ENCODE data around the gene ABCC5.

ABCC5 gene

DNA sequence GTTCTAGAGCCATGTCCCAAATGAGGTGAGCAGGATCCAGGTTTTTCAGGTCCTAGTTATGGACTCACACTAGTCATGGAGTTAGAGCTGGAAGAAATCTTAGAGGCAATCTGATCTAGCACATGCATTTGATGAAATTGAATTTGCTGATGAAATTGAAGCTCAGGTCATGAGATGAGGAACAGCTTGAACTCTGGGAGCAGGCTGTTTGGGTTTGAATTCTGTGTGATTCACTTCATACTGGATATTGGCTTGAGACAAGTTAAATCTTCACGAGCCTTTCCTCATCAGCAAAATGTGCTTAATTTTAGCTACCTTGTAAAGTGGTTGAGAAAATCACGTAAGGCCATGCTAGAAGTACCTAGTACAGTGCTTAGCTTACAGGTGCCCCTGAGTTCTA lies 99.5 kb downstream of the ABCC5 start:
- DNase-seq, result no peak

- no peak for DNase-seq
These were observed 99.9 kb downstream of the ABCC5 start for GRCh38 chr3:183917776-183918175.

DNA sequence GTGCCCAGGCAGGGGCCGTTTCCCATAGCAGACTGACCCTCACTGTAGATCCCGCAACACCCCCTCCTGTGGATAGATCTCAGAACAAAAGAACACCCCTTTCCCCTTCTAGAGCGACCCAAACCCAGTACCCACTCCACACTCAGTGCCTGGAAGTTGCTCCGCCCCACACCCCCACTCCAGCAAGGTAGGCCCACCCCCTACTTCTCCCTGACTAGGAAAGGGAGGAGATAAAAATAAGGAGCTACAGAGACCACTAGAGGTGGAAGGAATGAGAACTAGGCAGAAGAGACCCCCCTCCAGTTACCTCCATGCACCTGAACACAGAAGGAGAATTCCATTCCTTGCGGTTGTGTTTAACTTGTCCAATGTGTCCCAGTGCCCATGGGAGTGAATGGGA lies 102.8 kb downstream of the ABCC5 start:
- no peak for DNase-seq

DNA sequence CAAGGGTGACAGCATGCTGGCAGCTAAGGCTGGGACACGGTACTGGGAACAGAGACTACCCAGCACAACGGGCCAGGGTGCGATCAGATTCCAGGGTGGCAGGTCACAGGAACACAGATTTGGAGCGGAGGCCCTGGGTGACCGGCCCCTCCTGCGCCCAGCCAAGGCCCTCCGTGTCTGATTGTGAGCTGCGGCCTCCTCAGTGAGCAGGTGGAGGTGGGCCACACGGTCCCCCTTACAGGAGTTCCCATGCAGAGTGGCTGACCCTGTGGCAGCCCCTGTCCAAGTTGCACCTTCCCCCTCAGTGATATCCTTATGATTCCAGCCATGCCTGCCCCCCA lies 104.1 kb downstream of the ABCC5 start:
- no peak for DNase-seq

DNA sequence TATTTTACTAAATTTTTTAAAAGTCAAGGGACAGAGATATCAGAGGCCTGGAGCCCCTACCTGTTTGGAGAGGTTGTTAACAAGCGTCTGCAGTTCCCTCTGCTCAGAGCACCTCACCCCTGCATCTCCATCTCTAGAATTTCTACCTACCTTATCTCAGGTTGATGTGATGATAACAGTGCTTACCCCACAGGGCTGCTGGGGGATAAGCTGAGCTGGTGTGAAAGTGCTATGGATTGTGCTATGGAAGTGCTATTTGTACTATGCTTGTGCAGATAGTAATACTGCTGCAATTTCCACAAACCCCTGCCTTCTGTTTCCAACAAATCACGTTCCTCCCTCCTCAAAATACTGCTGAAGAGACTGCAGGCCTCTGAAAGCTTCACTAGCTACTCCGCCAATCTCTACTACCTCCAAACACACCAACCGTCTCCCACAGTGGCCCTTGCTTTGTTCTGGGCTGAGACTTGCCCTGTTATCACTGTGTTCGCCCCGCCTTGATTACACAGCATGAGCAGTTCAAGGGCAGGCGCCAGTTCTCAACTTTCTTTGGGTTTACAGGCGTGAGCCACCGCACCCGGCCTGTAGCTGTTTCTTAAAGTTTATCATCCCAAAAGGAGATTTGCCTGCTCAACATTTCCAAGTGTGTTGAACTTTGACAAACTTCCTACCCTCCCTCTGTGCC lies 104.6 kb downstream of the ABCC5 start:
- DNase-seq, result no peak

DNA sequence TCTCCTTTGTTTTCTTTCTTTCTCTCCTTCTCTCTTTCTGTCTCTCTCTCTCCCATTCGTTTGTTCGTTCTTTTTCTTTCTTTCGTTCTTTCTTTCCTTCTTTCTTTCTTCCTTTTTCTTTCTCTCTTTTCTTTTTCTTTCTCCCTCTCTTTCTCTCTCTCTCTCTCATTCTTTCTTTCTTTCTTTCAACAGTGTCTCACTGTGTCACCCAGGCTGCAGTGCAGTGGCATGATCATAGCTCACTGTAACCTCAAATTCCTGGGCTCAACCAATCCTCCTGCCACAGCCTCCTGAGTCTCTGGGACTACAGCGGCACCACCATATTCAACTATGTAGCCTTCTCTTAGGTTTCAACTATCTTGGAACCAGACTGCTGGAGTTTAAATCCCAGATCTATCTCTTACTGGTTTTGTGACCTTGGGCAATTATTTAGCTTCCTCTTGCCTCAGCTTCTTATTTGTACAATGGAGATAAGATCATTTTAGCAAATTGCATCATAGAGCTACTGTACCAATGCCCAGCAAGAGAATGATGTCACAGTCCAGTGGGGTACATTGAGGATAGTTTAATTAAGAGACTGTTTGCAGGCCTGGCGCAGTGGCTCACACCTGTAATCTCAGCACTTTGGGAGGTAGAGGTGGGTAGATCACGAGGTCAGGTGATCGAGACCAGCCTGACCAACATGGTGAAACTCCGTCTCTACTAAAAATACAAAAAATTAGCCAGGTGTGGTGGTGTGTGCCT lies 105.7 kb downstream of the ABCC5 start:
- DNase-seq, result no peak

DNA sequence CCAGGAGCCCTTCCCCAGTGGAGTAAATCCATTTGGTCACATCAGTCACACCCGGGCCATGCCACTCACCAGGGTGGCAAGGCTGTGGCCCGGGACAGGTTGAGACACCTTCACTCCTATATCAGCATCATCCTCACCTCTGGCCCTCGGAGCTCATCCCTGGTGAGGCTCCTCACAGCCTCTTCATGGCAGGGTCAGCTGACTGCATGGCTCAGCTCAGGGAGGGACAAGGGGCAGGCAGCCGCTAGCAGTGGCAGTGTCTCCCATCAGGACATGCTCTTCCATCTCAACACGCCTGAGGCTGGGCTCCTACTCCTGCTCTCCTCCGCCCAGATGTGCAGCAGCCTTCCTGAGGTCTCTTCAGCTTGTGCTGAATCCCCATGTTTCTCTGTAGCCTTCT lies 106.6 kb downstream of the ABCC5 start:
- no peak for DNase-seq

DNA sequence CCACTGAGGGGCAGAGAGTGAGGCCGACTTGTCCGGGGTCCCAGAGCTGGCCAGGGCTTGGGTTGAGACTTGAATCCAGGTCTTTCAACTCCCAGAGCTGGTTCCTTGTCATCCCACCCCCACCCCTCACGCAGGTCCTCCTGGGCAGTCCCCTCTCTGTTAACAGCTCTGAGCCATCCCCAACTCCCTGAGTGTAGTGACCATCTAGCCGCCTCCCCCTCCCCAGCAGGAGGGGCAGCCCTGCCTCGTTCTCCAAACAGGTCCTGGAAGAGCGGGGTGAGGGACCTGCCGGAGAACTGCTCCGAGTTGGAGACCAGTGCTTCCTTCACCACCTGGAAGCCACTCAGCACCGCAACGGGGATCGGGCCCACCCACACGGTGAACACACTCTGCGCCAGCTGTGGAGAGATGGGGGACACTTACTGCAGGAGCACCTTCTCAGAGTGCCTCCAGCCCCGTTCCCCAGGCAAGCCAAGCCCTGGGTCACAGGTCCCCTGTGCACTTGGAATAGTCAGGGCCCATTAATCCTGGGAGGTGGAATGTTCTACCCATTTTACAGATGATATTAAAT lies 108.6 kb downstream of the ABCC5 start:
- no peak for DNase-seq

DNA sequence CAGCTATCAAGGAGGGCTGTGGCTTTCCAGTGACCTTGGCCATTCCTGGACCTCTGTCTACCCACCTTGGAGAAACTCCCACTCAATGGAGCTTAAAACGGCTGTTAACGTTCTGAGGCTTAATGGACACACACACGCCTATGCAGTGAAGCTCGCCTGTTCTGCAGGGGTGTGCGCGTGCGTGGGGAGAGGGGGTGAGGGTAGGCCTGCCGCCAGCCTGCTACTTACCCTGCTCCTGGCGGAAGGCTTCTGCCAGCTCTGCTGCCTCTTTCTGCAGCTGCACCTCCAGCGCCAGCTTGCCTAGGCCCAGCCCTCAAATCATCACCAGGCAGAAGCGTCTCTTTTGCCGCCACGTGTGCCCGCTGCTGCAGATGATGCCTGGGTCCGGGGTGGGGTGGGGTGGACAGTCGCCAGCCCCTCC lies 109.8 kb downstream of the ABCC5 start:
- no peak for DNase-seq

DNA sequence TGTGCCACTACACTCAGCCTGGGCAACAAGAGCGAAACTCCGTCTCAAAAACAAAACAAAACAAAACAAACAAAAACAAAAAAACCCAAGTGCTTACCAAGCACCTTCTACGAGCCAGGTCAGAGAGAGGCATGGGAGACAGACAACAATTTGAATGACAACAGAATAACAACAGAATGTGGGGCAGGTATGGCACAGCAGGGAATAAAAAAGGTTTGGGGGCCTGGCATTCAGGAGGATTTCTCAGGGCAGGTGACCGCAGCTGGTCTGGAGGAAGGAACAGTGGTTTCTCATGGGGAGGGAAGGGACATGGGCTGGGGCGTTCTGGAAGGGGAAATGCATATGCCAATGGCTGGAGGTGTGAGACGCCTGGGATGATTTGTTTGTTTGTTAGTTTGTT lies 110.5 kb downstream of the ABCC5 start:
- no peak for DNase-seq

DNA sequence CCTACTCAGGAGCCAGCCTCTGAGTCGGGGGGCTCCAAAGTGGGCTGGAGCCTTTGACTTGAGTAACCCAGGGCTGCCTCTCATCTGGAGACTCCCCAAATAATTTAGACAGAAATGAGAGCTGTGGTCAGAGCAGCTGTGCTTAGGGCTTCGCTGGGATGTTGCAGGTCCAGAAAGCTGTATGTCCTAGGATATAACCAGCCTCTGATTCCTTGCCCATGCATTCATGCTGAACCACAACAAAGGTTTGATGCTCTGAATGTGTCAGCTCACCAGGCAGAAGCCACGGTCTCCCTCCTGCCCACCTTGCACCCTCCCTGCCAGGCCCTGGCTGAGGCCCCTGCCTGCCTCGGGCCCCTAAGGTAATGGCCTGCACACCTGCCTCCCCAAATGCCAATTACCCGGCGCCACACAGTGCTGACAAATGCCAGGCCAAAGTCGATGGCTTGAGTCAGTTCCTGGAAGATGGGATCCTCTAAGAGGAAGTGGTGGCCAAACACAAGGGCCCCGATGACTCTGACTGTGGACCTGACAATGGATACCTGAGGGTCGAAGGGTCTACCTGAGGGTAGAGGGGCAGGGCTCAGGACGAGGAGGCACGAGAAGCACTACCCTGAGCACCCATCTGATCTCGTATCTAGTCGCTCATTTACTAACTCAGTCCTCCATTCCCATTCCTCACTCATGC lies 111.3 kb downstream of the ABCC5 start:
- no peak for DNase-seq

GRCh38 chr3:183904833-183905780 lies 112.6 kb downstream of the ABCC5 start:
- no peak for DNase-seq

- no peak for DNase-seq
These were observed 119.7 kb downstream of the ABCC5 start for GRCh38 chr3:183898028-183898431.

GRCh38 chr3:183897606-183898005 lies 120.1 kb downstream of the ABCC5 start:
- no peak for DNase-seq

- DNase-seq, result no peak
These were observed 121.1 kb downstream of the ABCC5 start for GRCh38 chr3:183896610-183897009.

- DNase-seq, result no peak
These were observed 121.5 kb downstream of the ABCC5 start for GRCh38 chr3:183896184-183896583.

- no peak for DNase-seq
These were observed 121.9 kb downstream of the ABCC5 start for GRCh38 chr3:183895774-183896173.

- DNase-seq, result no peak
These were observed 122.4 kb downstream of the ABCC5 start for GRCh38 chr3:183895296-183895695.

GRCh38 chr3:183892610-183893214 lies 125.0 kb downstream of the ABCC5 start:
- DNase-seq, result no peak

DNA sequence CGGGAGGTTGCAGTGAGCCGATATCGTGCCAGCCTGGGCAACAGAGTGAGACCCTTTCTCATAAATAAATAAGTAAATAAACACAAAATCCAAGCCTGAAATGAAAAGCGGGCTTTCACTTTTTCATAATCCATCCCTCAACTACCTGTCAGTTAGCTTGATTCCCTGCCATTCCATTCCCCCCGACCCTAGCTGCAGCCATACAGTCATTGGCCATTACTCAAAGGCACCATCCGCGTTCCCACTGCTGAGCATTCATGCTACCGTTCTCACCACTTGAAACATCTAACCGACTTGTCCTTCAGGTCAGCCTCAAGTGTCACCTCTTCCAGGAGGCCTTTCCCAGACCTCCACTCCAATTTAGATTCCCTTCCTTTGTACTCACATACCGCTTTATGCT lies 131.9 kb downstream of the ABCC5 start:
- DNase-seq, result no peak

DNA sequence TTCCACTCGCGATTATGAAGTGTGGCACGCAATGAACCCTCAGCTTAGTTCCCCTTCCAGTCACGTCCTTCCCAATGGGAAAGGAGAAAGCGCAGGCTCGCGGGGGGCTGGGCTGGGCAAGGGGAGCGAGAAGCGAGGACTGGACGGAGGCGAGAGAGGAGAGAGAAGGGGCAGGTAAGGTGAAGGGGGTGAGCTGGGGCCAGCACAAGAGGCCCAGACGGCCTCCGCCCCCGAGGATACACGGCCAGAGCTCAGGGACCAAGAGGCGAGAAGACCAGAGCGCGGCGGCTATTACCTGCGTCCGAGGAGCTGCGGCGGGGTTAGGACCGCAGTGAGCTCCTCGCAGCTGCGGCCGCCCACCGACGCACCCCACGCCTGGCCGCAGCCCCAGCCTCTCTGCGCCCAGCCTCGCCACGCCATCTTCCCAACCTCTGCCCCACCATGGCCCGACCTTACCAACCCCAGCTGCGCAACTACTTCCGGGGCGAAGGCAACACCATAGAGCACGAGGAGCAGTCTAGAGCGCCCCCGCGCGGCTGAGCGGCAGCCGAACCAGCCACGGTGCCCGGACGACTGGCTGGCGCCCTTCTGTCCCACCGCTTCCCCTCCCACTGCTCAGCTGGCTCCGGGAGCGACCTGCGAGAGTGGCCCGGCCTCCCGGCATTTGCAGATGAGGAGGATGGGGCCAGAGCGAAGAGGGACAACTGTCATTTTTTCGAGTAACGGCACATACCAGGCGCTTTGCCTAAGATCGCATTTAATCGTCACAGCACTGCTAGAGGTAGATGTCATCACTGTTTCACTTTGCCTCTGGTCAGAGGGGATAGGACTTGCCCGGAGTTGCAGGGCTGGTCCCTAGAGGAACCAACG lies 133.0 kb downstream of the ABCC5 start, which contains the start of gene PARL:
Gene PARL, minus strand, starts transcription at position 454 of the 870 bp plus-strand sequence. Its CDS starts 34 bp downstream, at position 420.
- DNase-seq, result peak; percentile 96
